Immature natural killer cell (primary cell): Measurements from ENCODE around the gene XPOT. TPM values are rescaled to one million over a fixed set of nuclear protein-coding genes. Genes with fewer than 3 reads are reported as not detected.

Source experiments
- DNase-seq, 3 donors: peaks; one replicate each; pipeline ENCODE4 v3.0.0; 2022; ENCODE audit warnings: mixed read lengths in 1 of 3
- H3K27ac Mint-ChIP-seq, 6 donors: one replicate each; pipeline ENCODE4 v1.8.0; 2020; ENCODE audit warnings: mixed read lengths in 6 of 6, mild to moderate bottlenecking in 5 of 6, inconsistent platforms in 4 of 6, moderate library complexity in 3 of 6
- H3K27me3 Mint-ChIP-seq, 3 donors: one replicate each; pipeline ENCODE4 v1.8.0; 2020 to 2021; ENCODE audit warnings: low read depth in 3 of 3, mild to moderate bottlenecking in 3 of 3, mixed read lengths in 3 of 3, moderate library complexity in 3 of 3, inconsistent platforms in 1 of 3
- H3K36me3 Mint-ChIP-seq, 3 donors: one replicate each; pipeline ENCODE4 v1.8.0; 2020; ENCODE audit warnings: mixed read lengths in 3 of 3, inconsistent platforms in 2 of 3, mild to moderate bottlenecking in 2 of 3
- H3K4me1 Mint-ChIP-seq, 2 donors: one replicate each; pipeline ENCODE4 v1.8.0; 2020; ENCODE audit warnings: inconsistent platforms in 2 of 2, mild to moderate bottlenecking in 2 of 2, mixed read lengths in 2 of 2, moderate library complexity in 1 of 2
- H3K4me3 Mint-ChIP-seq, 5 donors: one replicate each; pipeline ENCODE4 v1.8.0; 2020; ENCODE audit warnings: mild to moderate bottlenecking in 5 of 5, mixed read lengths in 5 of 5, inconsistent platforms in 3 of 5, moderate library complexity in 3 of 5
- H3K9me3 Mint-ChIP-seq, 6 donors: one replicate each; pipeline ENCODE4 v1.8.0; 2020; ENCODE audit warnings: mild to moderate bottlenecking in 6 of 6, mixed read lengths in 6 of 6, inconsistent platforms in 4 of 6, moderate library complexity in 3 of 6
- polyA plus RNA-seq, 3 donors: library from polyadenylated mRNA; unstranded; fragments of 300-500 nt; fragmentation: Illumina TruSeq; gene quantifications; one replicate each; pipeline ENCODE4 v1.2.3, GENCODE V29; 2021

XPOT gene
- polyA plus RNA-seq, 3 donors from 2014 or later = 20.1 to 29.4 (median 23.4) TPM

- no peak overlapping the region for H3K4me3 Mint-ChIP-seq
- peaks cover 27 to 50% of the 10 kb centered on the region in 2 donors for H3K4me1 Mint-ChIP-seq
- peaks cover 8 to 28% (median 12%) of the 10 kb centered on the region in 3 donors for H3K36me3 Mint-ChIP-seq
- H3K27ac Mint-ChIP-seq = peak overlapping the region in 3 of 6 donors; percentile 17 to 47 (median 33)
- no peaks in the 10 kb centered on the region for H3K27me3 Mint-ChIP-seq
- no peak for DNase-seq
- H3K9me3 Mint-ChIP-seq = no peaks in the 10 kb centered on the region
These were observed 57.6 kb downstream of the XPOT start for GRCh38 chr12:64461634-64462414.

- Mint-ChIP-seq H3K27me3 (peaks cover 0 to 2% (median 0%) of the 10 kb centered on the region in 3 donors), H3K27ac (peak overlapping the region in 3 of 6 donors; percentile 26 to 31 (median 30)), H3K36me3 (peaks cover 17 to 38% (median 19%) of the 10 kb centered on the region in 3 donors), H3K9me3 (no peaks in the 10 kb centered on the region), H3K4me1 (peaks cover 3 to 31% of the 10 kb centered on the region in 2 donors), H3K4me3 (no peak overlapping the region)
- DNase-seq = no peak
These were observed 62.0 kb downstream of the XPOT start for GRCh38 chr12:64466178-64466577.

- H3K4me1 Mint-ChIP-seq = peaks cover 5 to 30% of the 10 kb centered on the region in 2 donors
- H3K27ac Mint-ChIP-seq = peak overlapping the region in 3 of 6 donors; percentile 11 to 61 (median 51)
These were observed 64.8 kb downstream of the XPOT start for GRCh38 chr12:64468966-64469365.

GRCh38 chr12:64469455-64470142 is 65.4 kb downstream of the XPOT start:
- Mint-ChIP-seq H3K27me3 (peaks cover 0 to 2% (median 0%) of the 10 kb centered on the region in 3 donors), H3K36me3 (peaks cover 23 to 48% (median 27%) of the 10 kb centered on the region in 3 donors), H3K9me3 (no peaks in the 10 kb centered on the region), H3K4me1 (peaks cover 5 to 30% of the 10 kb centered on the region in 2 donors), H3K27ac (peak overlapping the region; percentile 3 to 47 (median 30)), H3K4me3 (no peak overlapping the region)
- DNase-seq = no peak

More at GRCh38 chr12:64468966-64469365, 64.8 kb downstream of the XPOT start:
- Mint-ChIP-seq H3K27me3 (peaks cover 0 to 2% (median 0%) of the 10 kb centered on the region in 3 donors), H3K9me3 (no peaks in the 10 kb centered on the region), H3K4me3 (no peak overlapping the region), H3K36me3 (peaks cover 21 to 50% (median 24%) of the 10 kb centered on the region in 3 donors)
- DNase-seq = no peak

GRCh38 chr12:64470495-64470894 is 66.3 kb downstream of the XPOT start:
- H3K4me3 Mint-ChIP-seq = no peak overlapping the region
- peak overlapping the region in 3 of 6 donors; percentile 4 to 21 (median 20) for H3K27ac Mint-ChIP-seq
- no peaks in the 10 kb centered on the region for H3K9me3 Mint-ChIP-seq
- H3K4me1 Mint-ChIP-seq = peaks cover 5 to 30% of the 10 kb centered on the region in 2 donors
- no peak for DNase-seq
- peaks cover 0 to 2% (median 0%) of the 10 kb centered on the region in 3 donors for H3K27me3 Mint-ChIP-seq
- peaks cover 27 to 48% (median 30%) of the 10 kb centered on the region in 3 donors for H3K36me3 Mint-ChIP-seq

GRCh38 chr12:64473176-64473575 is 69.0 kb downstream of the XPOT start:
- H3K9me3 Mint-ChIP-seq = peaks cover 0 to 4% (median 0%) of the 10 kb centered on the region in 6 donors
- no peak for DNase-seq
- H3K27ac Mint-ChIP-seq = peak overlapping the region in 5 of 6 donors; percentile 1 to 73 (median 39)
- peaks cover 0 to 2% (median 2%) of the 10 kb centered on the region in 3 donors for H3K27me3 Mint-ChIP-seq
- H3K4me3 Mint-ChIP-seq = no peak overlapping the region
- peaks cover 39 to 58% (median 41%) of the 10 kb centered on the region in 3 donors for H3K36me3 Mint-ChIP-seq
- peaks cover 11 to 41% of the 10 kb centered on the region in 2 donors for H3K4me1 Mint-ChIP-seq

- DNase-seq = no peak
- Mint-ChIP-seq H3K9me3 (peaks cover 0 to 4% (median 0%) of the 10 kb centered on the region in 6 donors), H3K4me1 (peaks cover 10 to 37% of the 10 kb centered on the region in 2 donors), H3K27me3 (peaks cover 0 to 2% (median 0%) of the 10 kb centered on the region in 3 donors), H3K27ac (no peak overlapping the region), H3K4me3 (no peak overlapping the region), H3K36me3 (peaks cover 35 to 54% (median 36%) of the 10 kb centered on the region in 3 donors)
These were observed 71.3 kb downstream of the XPOT start for GRCh38 chr12:64475518-64475917.

GRCh38 chr12:64476844-64477243 is 72.7 kb downstream of the XPOT start:
- Mint-ChIP-seq H3K9me3 (peaks cover 0 to 4% (median 0%) of the 10 kb centered on the region in 6 donors), H3K4me1 (peaks cover 10 to 37% of the 10 kb centered on the region in 2 donors), H3K27me3 (peaks cover 0 to 4% (median 0%) of the 10 kb centered on the region in 3 donors), H3K4me3 (no peak overlapping the region), H3K27ac (no peak overlapping the region), H3K36me3 (peaks cover 35 to 50% (median 36%) of the 10 kb centered on the region in 3 donors)
- no peak for DNase-seq

GRCh38 chr12:64478661-64479060 is 74.5 kb downstream of the XPOT start:
- Mint-ChIP-seq H3K9me3 (peaks cover 0 to 4% (median 0%) of the 10 kb centered on the region in 6 donors), H3K27ac (peak overlapping the region in 1 of 6 donors; percentile 49), H3K4me3 (no peak overlapping the region), H3K36me3 (peaks cover 30 to 44% (median 35%) of the 10 kb centered on the region in 3 donors), H3K27me3 (peaks cover 0 to 4% (median 0%) of the 10 kb centered on the region in 3 donors), H3K4me1 (peaks cover 9 to 27% of the 10 kb centered on the region in 2 donors)
- DNase-seq = no peak

GRCh38 chr12:64480148-64480547 is 76.0 kb downstream of the XPOT start:
- DNase-seq = no peak
- Mint-ChIP-seq H3K36me3 (peaks cover 24 to 36% (median 30%) of the 10 kb centered on the region in 3 donors), H3K9me3 (peaks cover 0 to 4% (median 0%) of the 10 kb centered on the region in 6 donors), H3K4me1 (peaks cover 9 to 27% of the 10 kb centered on the region in 2 donors), H3K27me3 (peaks cover 0 to 4% (median 0%) of the 10 kb centered on the region in 3 donors), H3K4me3 (no peak overlapping the region), H3K27ac (peak overlapping the region in 1 of 6 donors; percentile 39)

- H3K9me3 Mint-ChIP-seq = no peaks in the 10 kb centered on the region
- no peak overlapping the region for H3K4me3 Mint-ChIP-seq
These were observed 82.5 kb downstream of the XPOT start for GRCh38 chr12:64486657-64487056.

GRCh38 chr12:64491718-64492117 is 87.5 kb downstream of the XPOT start:
- Mint-ChIP-seq H3K9me3 (no peaks in the 10 kb centered on the region), H3K36me3 (peaks cover 16 to 38% (median 18%) of the 10 kb centered on the region in 3 donors), H3K27ac (peak overlapping the region in 2 of 6 donors; percentile 21 to 51), H3K4me3 (no peak overlapping the region), H3K4me1 (peaks cover 11 to 19% of the 10 kb centered on the region in 2 donors), H3K27me3 (peaks cover 0 to 2% (median 0%) of the 10 kb centered on the region in 3 donors)
- no peak for DNase-seq

More at GRCh38 chr12:64486657-64487056, 82.5 kb downstream of the XPOT start:
- Mint-ChIP-seq H3K36me3 (peaks cover 10 to 42% (median 12%) of the 10 kb centered on the region in 3 donors), H3K27me3 (no peaks in the 10 kb centered on the region), H3K27ac (peak overlapping the region in 1 of 6 donors; percentile 54), H3K4me1 (no peaks in the 10 kb centered on the region)
- DNase-seq = no peak

GRCh38 chr12:64493513-64493912 is 89.3 kb downstream of the XPOT start:
- Mint-ChIP-seq H3K27me3 (peaks cover 0 to 2% (median 0%) of the 10 kb centered on the region in 3 donors), H3K36me3 (peaks cover 26 to 47% (median 28%) of the 10 kb centered on the region in 3 donors)

More at GRCh38 chr12:64493513-64493912, 89.3 kb downstream of the XPOT start:
- Mint-ChIP-seq H3K4me1 (peaks cover 11 to 19% of the 10 kb centered on the region in 2 donors), H3K4me3 (no peak overlapping the region), H3K9me3 (no peaks in the 10 kb centered on the region), H3K27ac (no peak overlapping the region)
- DNase-seq = no peak
